Uterus (tissue), 2 donors: ENCODE measurements around the gene GRAPL.
A peak's percentile ranks its signal among the peaks of the same experiment; 100 is the strongest.
"Not testable (repeated sequence)": the region's sequence is repeated elsewhere in the genome, so short reads cannot be mapped to it uniquely, and the experiment has no call there.

Experiments
- POLR2A ChIP-seq, 2 donors: fragments of 450-650 bp; IDR thresholded peaks; one replicate each; pipeline ENCODE4 v1.6.1; 2016; ENCODE audit warnings: antibody characterized with exemption in 2 of 2, mild to moderate bottlenecking in 1 of 2, moderate library complexity in 1 of 2
- TF ChIP-seq, protein P1 (sequence below), 4 experiments: fragments of 200-600 bp in 2 of 4; fragments of 450-650 bp in 2 of 4; sonication (generic) in 2 of 4; IDR thresholded peaks; one replicate each; pipeline ENCODE4 v1.5.1; 2016 to 2019; ENCODE audit warnings: antibody characterized with exemption in 4 of 4, mild to moderate bottlenecking in 2 of 4, moderate library complexity in 1 of 4

DNA sequence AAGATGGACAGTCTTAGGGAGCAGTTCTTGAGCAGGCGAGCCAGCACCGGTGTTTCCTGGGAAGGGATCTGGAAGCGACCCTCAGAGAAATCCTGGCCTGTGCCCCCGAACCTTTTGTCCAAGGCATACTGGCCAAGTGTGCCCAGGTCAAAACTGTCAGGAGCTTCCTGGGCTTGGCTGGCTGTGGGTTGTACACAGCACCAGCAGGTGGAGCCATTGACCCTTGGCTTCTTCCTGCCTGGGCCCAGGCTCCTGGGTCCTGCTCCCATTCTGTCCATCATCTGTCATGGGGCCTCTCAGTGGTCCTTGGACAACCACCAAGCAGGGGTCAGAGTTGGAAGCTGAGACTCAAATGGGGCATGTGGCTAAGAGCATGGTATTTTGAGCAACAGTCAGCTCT is 15.0 kb downstream of the GRAPL start:
- TF ChIP-seq, protein P1, sequence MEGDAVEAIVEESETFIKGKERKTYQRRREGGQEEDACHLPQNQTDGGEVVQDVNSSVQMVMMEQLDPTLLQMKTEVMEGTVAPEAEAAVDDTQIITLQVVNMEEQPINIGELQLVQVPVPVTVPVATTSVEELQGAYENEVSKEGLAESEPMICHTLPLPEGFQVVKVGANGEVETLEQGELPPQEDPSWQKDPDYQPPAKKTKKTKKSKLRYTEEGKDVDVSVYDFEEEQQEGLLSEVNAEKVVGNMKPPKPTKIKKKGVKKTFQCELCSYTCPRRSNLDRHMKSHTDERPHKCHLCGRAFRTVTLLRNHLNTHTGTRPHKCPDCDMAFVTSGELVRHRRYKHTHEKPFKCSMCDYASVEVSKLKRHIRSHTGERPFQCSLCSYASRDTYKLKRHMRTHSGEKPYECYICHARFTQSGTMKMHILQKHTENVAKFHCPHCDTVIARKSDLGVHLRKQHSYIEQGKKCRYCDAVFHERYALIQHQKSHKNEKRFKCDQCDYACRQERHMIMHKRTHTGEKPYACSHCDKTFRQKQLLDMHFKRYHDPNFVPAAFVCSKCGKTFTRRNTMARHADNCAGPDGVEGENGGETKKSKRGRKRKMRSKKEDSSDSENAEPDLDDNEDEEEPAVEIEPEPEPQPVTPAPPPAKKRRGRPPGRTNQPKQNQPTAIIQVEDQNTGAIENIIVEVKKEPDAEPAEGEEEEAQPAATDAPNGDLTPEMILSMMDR (IDR thresholded peaks at IDR 0.05) = peak in 1 of 4 experiments; percentile 20
- TF ChIP-seq POLR2A (IDR thresholded peaks at IDR 0.05) = not testable (repeated sequence)
